HS-5 (cell line): ENCODE data around the gene C6.
A peak's percentile ranks its signal among the peaks of the same experiment; 100 is the strongest.

Experiments used
- DNase-seq: peaks from one replicate; pipeline ENCODE4 v3.0.0-alpha.2; 2012; ENCODE audit warnings: low read depth

The C6 gene

GRCh38 chr5:41120600-41120999, 92.7 kb downstream of the C6 start:
- no peak for DNase-seq

- no peak for DNase-seq
Observed at GRCh38 chr5:41118177-41118576, 95.2 kb downstream of the C6 start.

- peak; percentile 72 for DNase-seq
Observed at GRCh38 chr5:41115281-41115680, 98.1 kb downstream of the C6 start.

- DNase-seq: peak; percentile 87
Observed at GRCh38 chr5:41112486-41113455, 100.6 kb downstream of the C6 start.

GRCh38 chr5:41109186-41109585, 104.1 kb downstream of the C6 start:
- no peak for DNase-seq

- DNase-seq: no peak
Observed at GRCh38 chr5:41102341-41102740, 111.0 kb downstream of the C6 start.

GRCh38 chr5:41097642-41098041, 115.7 kb downstream of the C6 start:
- no peak for DNase-seq

GRCh38 chr5:41095324-41096101, 117.8 kb downstream of the C6 start:
- no peak for DNase-seq

- DNase-seq: no peak
Observed at GRCh38 chr5:41094871-41095270, 118.5 kb downstream of the C6 start.

- no peak for DNase-seq
Observed at GRCh38 chr5:41093803-41094202, 119.5 kb downstream of the C6 start.
